DMS153 (cell line): ENCODE results near the gene GBE1.

ENCODE experiments used
- DNase-seq: peaks from one replicate; lab custom pipeline; 2025; lab: John Stamatoyannopoulos, UW

Gene GBE1

DNA sequence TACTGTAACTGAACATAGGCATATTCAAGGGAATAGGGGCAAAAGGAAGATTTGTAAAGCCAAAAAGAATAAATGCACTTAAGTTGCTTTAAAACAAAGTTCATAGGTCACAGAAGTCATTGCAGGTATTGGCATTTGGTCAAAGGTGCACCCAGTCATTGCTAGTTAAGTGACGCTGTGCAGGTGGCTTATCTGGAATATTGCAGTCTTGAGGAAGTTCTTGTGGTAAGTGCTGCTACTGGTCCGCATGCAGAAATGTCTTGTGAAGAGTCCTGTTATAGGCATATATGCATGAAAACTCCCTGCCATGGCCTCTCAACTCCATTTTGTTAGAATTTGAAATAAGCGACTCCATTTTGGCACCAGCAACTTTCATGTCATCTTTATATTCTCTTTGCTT is 293.1 kb downstream of the GBE1 start:
- DNase-seq = no peak

- no peak for DNase-seq
Measured at GRCh38 chr3:81466201-81466560, 295.3 kb downstream of the GBE1 start.

DNA sequence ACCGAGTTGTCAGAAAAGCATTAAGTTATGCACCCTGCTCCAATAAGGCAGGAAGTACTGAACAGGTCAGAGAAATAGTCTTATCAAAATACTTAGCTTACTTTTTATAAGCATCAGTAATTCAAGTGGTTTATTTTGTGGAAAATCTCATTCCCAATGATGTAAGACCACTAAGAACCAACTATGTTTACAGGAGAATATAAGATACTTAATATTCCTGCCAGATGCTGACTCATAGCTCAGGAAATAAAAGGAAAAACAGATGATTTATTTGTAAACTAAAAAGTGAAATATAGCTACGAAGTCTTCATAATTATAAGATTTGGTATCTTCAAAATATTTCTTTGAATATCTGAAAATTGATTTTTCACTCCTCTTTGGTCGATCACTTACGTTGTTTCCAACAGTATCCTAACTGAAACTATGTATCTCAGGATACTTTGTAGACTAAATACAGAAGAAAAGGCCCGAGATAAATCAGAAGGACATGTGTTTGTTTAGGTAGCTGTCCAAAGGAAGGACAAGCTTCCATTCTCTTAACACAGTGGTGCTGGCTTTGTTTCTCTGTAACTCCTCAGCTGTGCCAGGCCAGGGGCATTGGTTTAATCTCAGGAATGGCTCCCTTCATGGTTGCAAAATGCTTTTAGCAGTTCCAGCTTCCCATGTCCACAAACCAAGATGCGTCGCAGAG is 295.8 kb downstream of the GBE1 start:
- no peak for DNase-seq

- DNase-seq = no peak
Measured at GRCh38 chr3:81463781-81464180, 297.7 kb downstream of the GBE1 start.

DNA sequence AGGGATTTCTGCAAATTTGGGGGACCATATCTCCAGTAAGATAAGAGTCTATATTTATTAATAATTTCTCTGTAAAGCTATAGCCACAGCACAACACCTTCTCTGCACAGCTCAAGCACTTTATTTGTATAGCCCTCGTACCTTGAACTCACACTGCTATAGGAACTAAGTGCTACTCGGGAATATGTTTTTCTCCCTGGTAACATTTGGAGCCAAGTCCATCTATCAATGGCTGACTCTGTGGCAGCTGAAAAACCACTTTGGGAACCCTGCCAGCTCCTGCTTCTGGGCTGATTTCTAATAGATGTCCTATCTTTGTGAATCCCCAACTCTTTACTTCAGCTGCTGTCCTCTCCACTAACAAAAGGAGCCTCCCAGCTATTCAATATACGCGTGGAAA is 298.5 kb downstream of the GBE1 start:
- no peak for DNase-seq

DNA sequence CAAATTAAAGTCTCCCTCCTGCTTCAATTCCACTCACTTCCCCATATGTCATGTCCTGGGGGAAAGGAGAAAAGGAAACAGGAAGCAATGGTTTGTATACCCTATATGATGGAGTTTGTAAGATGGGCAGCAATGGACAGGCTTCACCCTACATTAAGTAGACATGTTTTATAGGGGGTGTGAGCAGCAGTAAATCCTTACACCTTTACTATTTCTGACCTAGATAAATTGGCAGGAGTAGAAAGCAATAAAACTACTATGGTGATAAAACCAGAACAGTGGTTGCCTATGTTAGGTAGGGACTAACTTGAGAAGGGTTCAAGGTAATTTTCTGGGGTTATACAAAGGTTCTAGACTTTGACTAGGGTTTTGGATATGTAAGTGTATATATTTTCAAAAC is 301.7 kb downstream of the GBE1 start:
- DNase-seq = no peak

DNA sequence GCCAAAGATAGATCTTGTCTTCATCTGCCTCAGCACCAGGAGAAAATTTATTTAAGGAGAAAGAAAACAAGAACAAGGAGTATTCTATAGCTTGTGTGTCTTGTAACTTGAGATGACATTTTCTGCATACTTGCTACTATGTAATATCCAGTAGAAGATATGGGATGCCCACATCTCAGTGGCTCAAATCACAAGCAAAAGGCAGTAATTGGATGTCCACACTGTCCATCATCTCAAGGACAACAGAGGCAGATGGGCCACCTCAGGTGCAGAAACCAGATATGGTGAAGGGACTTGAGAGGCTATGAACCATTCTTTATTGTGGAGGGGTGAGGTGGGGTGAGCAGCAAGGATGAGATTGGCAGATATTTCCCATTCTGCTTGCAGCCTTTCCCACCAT is 309.0 kb downstream of the GBE1 start:
- no peak for DNase-seq

DNA sequence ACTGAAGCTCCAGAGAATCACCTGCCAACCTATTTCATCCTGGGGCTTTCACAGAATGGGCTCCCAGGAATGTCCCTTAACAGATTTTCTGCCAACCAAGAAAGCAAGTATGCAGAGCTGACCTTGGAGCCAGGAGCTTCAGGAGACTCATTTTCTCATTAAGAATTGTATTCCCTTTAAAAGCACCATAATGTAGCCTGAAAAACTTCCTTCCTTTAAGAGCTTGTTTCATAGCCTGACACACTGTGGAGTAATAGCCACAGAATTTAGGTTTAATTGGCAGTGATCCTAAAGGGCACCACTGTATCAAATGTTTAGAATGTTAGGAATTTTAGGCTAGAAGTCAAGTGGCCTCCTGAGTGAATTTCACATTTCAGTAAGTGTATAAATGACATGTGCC is 309.8 kb downstream of the GBE1 start:
- DNase-seq = no peak

GRCh38 chr3:81451140-81451539 is 310.3 kb downstream of the GBE1 start:
- DNase-seq = no peak

- no peak for DNase-seq
Measured at GRCh38 chr3:81446806-81447205, 314.6 kb downstream of the GBE1 start.

DNA sequence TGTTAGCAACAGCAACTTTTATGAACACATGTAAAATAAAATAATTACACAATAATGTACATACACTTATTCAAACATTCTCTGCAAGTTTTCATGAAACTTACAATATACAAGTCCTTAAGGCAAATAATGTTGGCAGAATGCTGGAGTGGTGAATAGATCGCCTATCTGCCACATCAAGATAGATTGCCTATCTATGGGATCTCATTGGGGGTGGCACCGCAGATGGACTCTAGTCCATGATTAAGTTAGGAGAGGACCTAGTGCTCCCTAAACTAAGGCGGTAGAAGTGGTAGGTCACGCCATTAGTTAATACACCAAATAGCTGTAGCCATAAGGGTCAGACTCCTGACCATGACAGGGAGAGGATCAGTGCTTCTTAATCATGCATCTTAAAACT is 315.7 kb downstream of the GBE1 start:
- no peak for DNase-seq

DNA sequence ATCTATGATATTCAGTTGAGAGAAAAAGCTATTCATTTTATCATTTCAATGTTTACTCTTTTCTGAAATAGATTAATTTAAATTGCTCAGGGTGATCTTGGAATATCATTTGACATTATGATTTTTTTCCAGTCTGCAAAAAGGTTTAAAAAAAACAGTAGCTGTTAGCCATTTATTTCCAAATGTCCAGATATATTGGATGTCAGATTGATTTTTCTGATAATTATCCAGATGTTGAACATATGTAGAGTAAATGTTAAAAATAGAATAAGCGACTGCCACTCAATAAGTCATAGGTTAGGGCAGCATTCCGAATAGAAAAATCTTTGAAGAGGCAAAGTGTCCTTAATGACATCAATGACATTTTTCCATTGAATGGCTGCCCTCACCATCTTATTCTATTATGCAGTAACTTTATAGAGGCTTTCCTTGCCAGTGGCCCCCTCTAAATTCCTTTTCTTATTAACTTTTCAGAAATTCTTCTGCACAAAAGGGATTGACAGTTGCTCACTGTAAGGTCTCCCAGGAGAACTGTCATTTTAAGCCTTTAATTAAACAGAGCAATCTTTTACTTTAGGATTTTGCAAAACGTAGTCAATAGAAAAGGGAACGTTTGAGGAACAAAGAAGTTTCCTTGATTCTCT is 316.5 kb downstream of the GBE1 start:
- DNase-seq = no peak

DNA sequence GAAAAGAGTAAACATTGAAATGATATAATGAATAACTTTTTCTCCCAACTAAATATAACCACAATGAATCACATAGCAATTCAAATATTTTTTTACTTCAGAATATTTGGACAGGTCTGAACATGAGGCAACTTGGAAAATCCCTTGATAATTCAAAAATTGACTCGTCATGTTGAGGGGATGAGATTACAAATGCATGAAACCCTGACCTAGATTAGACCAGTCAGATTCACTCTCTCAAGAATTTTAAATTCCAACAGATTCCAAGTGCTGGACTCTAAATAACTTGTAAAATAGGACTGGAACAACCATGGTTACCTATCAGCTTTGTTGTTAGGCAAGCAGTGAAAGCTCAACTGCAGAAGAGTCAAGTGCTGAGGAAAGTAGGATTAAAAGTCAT is 317.5 kb downstream of the GBE1 start:
- no peak for DNase-seq

GRCh38 chr3:81443457-81443782 is 318.0 kb downstream of the GBE1 start:
- DNase-seq = no peak

DNA sequence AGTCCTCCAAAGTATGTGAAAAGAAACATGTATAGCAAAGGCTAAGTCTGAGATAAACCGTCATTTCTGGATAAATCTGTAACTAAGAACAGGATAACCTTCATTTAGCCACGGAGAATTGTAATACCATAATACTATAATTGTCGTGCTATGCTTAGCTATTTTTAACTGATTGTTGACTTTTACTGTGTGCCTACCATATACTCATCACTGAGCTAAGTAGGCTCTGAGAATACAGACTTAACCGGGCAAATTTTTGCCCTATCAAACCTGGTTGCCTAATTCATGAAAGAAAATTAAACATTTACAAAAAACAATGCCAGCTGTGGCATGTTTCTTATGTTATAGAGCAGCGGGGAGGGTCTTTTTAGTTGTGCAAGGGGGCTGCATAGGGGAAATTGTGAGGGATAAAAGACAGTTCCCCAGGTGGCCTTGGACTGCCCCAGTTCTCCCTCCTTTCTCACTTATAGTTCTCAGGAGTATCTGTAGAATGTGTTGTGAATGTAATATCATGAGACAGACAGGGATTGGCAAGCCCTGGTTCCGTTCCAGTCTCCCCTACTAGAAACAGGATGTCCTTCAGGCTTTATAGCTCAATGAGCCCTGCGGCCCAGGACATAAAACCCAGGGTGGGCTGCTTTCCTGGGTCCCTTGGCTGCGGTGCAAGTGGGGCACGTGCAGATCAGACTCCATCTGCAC is 318.5 kb downstream of the GBE1 start:
- no peak for DNase-seq

DNA sequence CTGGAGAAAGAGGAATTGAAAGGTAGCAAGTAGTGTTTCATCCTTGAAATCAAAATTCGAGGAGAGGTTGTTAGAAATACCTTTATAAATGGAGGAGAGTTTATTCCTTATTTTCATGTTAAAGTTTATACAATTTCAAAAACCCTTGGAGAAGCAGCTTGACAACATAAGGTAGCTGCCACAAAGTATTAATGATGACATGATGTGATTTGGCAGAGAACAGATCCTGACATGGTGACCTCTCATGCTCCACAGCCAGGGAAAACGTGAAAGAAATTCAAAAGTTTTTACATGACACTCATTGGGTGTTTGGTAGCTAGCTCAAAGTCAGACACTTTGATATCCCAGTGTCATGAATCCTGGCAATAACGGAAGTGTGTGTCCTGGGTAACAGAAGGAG is 320.8 kb downstream of the GBE1 start:
- no peak for DNase-seq
